Keratinocyte (primary cell): Measurements from ENCODE around the gene SRP54. TPM values are rescaled to one million over a fixed set of nuclear protein-coding genes. Genes with fewer than 3 reads are reported as not detected.
A peak's percentile ranks its signal among the peaks of the same experiment; 100 is the strongest.

Experiments
- DNase-seq: peaks from one replicate; pipeline ENCODE4 v3.0.0-alpha.2; 2011; ENCODE audit warnings: low read depth, missing footprints, low spot score
- FAIRE-seq: peaks from 2 replicates; lab custom pipeline; 2011; peaks lifted over from hg19 to GRCh38; lab: Jason Lieb, UNC
- H2AFZ ChIP-seq: 2 replicates; pipeline ENCODE4 v1.6.0; 2012; ENCODE audit warnings: low read length, control low read depth, inconsistent platforms; ENCODE audit not compliant: control insufficient read depth
- H3K27ac ChIP-seq: 2 replicates; pipeline ENCODE4 v1.5.1; 2011; ENCODE audit warnings: low read length; ENCODE audit not compliant: control insufficient read depth, insufficient read depth
- H3K27me3 ChIP-seq: 3 replicates; pipeline ENCODE4 v1.6.0; 2011; ENCODE audit warnings: low read length; ENCODE audit not compliant: control insufficient read depth, insufficient read depth; ENCODE audit errors: extremely low read depth
- H3K36me3 ChIP-seq, 2 experiments: 2 replicates in 1 of 2; 3 replicates in 1 of 2; pipeline ENCODE4 v1.5.1; 2011; ENCODE audit warnings: low read length in 2 of 2, mild to moderate bottlenecking in 1 of 2; ENCODE audit not compliant: control insufficient read depth in 2 of 2, insufficient read depth in 2 of 2; ENCODE audit errors: extremely low read depth in 1 of 2
- H3K4me1 ChIP-seq: 3 replicates; pipeline ENCODE4 v1.5.1; 2011; ENCODE audit warnings: low read length; ENCODE audit not compliant: control insufficient read depth, insufficient read depth; ENCODE audit errors: extremely low read depth
- H3K4me2 ChIP-seq: 3 replicates; pipeline ENCODE4 v1.6.0; 2011; ENCODE audit warnings: low read depth, low read length; ENCODE audit not compliant: control insufficient read depth, insufficient read depth; ENCODE audit errors: extremely low read depth
- H3K4me3 ChIP-seq, 3 experiments: fragments of 200-600 bp in 1 of 3; sonication (generic) in 1 of 3; 2 replicates in 2 of 3; 3 replicates in 1 of 3; pipeline ENCODE4 v1.5.1; 2011 to 2016; ENCODE audit warnings: low read length in 3 of 3, mild to moderate bottlenecking in 3 of 3, control low read depth in 2 of 3, inconsistent platforms in 1 of 3, low read depth in 1 of 3, mixed read lengths in 1 of 3, mixed run types in 1 of 3, moderate library complexity in 1 of 3; ENCODE audit not compliant: control insufficient read depth in 2 of 3, insufficient read depth in 2 of 3; ENCODE audit errors: extremely low read depth in 1 of 3
- H3K79me2 ChIP-seq: 2 replicates; pipeline ENCODE4 v1.6.0; 2012; ENCODE audit warnings: low read length; ENCODE audit not compliant: control insufficient read depth, insufficient read depth
- H3K9ac ChIP-seq: 3 replicates; pipeline ENCODE4 v1.6.0; 2011; ENCODE audit warnings: low read length; ENCODE audit not compliant: control insufficient read depth, insufficient read depth; ENCODE audit errors: extremely low read depth
- H3K9me1 ChIP-seq: 3 replicates; pipeline ENCODE4 v1.6.0; 2011; ENCODE audit warnings: low read length; ENCODE audit not compliant: control insufficient read depth, insufficient read depth; ENCODE audit errors: extremely low read depth
- H3K9me3 ChIP-seq: 2 replicates; pipeline ENCODE4 v1.5.1; 2012; ENCODE audit warnings: low read depth, low read length; ENCODE audit not compliant: control insufficient read depth
- H4K20me1 ChIP-seq: 3 replicates; pipeline ENCODE4 v1.6.0; 2011; ENCODE audit warnings: low read length; ENCODE audit not compliant: control insufficient read depth, insufficient read depth; ENCODE audit errors: extremely low read depth
- CTCF ChIP-seq, 3 experiments: IDR thresholded peaks in 1 of 3; conservative IDR thresholded peaks in 1 of 3; optimal IDR thresholded peaks in 1 of 3; 2 replicates in 2 of 3; 3 replicates in 1 of 3; pipeline versions ENCODE3 to v1.5.1; 2011; ENCODE audit warnings: low read length in 3 of 3, mild to moderate bottlenecking in 3 of 3, moderate library complexity in 2 of 3, control low read depth in 1 of 3, inconsistent platforms in 1 of 3; ENCODE audit not compliant: insufficient read depth in 2 of 3; ENCODE audit errors: extremely low read depth in 1 of 3
- EZH2 ChIP-seq: IDR thresholded peaks from one replicate; pipeline ENCODE4 v1.6.1; 2012; ENCODE audit warnings: inconsistent platforms, mild to moderate bottlenecking, low read length, moderate library complexity
- dilution Hi-C: fragments of 300-500 bp; cut with MboI; formaldehyde crosslinking; loops from one replicate; pipeline ENCODE4 v1.7.0; 2020; ENCODE audit warnings: low sequenced_read_pairs; ENCODE audit not compliant: extremely low pct_ligation_motif_present
- polyA plus RNA-seq, 5 experiments: library from polyadenylated mRNA; depleted of rRNA in 3 of 5; stranded (reverse) in 3 of 5; stranded (forward) in 1 of 5; unstranded in 1 of 5; fragments of >200 nt; gene quantifications; 1 replicate in 1 of 5; 2 replicates in 3 of 5; 3 replicates in 1 of 5; pipeline versions ENCODE4 v1.2.1 to v1.2.3, GENCODE V29; 2011 to 2012; ENCODE audit warnings: missing spikeins in 2 of 5, low read depth in 1 of 5, low replicate concordance in 1 of 5

Gene SRP54
- polyA plus RNA-seq, 1 donor (not counting 4 experiments of a cell fraction or from before 2014, with no cell fraction given), result 41.6 TPM

- Histone ChIP-seq H3K27ac (no peak overlapping the region), H3K27me3 (no peaks in the 10 kb centered on the region), H3K4me1 (peaks cover 13% of the 10 kb centered on the region), H2AFZ (no peak overlapping the region), H3K79me2 (peaks cover 34% of the 10 kb centered on the region), H3K9me1 (no peaks in the 10 kb centered on the region), H3K9ac (no peak overlapping the region), H3K4me3 (no peak overlapping the region), H3K4me2 (peak overlapping the region; percentile 73), H4K20me1 (no peaks in the 10 kb centered on the region), H3K9me3 (no peaks in the 10 kb centered on the region), H3K36me3 (peaks cover 0 to 3% of the 10 kb centered on the region in 2 experiments)
- FAIRE-seq (no peak), DNase-seq (no peak)
- dilution Hi-C loops, result no loop called here
- TF ChIP-seq EZH2 (no peak), CTCF (optimal IDR thresholded peaks at IDR 0.05 in 1 of 3, IDR thresholded peaks at IDR 0.05 in 1 of 3, conservative IDR thresholded peaks at IDR 0.05 in 1 of 3; ENCODE audit: extremely low read depth in 1 of 3, insufficient read depth in 2 of 3, low read length in 3 of 3) (no peak)
Observed at GRCh38 chr14:35047976-35048513, 65.3 kb downstream of the SRP54 start.

- no peak overlapping the region for H3K4me2 ChIP-seq
- H3K9me3 ChIP-seq, result no peaks in the 10 kb centered on the region
- H3K27ac ChIP-seq, result no peak overlapping the region
- peaks cover 34% of the 10 kb centered on the region for H3K79me2 ChIP-seq
- no peak for DNase-seq
- H2AFZ ChIP-seq, result no peak overlapping the region
- FAIRE-seq, result no peak
- no peaks in the 10 kb centered on the region for H3K27me3 ChIP-seq
- H3K4me3 ChIP-seq, result no peak overlapping the region
- no peaks in the 10 kb centered on the region for H4K20me1 ChIP-seq
- peaks cover 0 to 3% of the 10 kb centered on the region in 2 experiments for H3K36me3 ChIP-seq
- no peak overlapping the region for H3K9ac ChIP-seq
- TF ChIP-seq CTCF (optimal IDR thresholded peaks at IDR 0.05 in 1 of 3, IDR thresholded peaks at IDR 0.05 in 1 of 3, conservative IDR thresholded peaks at IDR 0.05 in 1 of 3; ENCODE audit: extremely low read depth in 1 of 3, insufficient read depth in 2 of 3, low read length in 3 of 3) (no peak), EZH2 (no peak)
- no peaks in the 10 kb centered on the region for H3K9me1 ChIP-seq
- dilution Hi-C loops, result no loop called here
- H3K4me1 ChIP-seq, result peaks cover 6% of the 10 kb centered on the region
Observed at GRCh38 chr14:35050652-35051051, 67.9 kb downstream of the SRP54 start.
